SK-N-SH treated with all-trans-retinoic acid at 6 μM for 48 hours (cell line): ENCODE data around the gene DCDC2C.

Experiments
- ATAC-seq: fragments of 200-7000 bp; cut with Tn5 transposase; 3 replicates; pipeline ENCODE4 v1.9.1; 2020; ENCODE audit warnings: mild to moderate bottlenecking, moderate library complexity
- ARNTL ChIP-seq: fragments of 450-650 bp; formaldehyde crosslinking; IDR thresholded peaks from 2 replicates; pipeline ENCODE4 v1.5.0; 2020; ENCODE audit warnings: low read depth, mild to moderate bottlenecking, moderate library complexity, borderline replicate concordance
- BACH2 ChIP-seq: fragments of 250-450 bp; sonication (Bioruptor Pico); IDR thresholded peaks from 2 replicates; pipeline ENCODE4 v1.9.0; 2021; ENCODE audit warnings: mild to moderate bottlenecking, borderline replicate concordance
- ESRRG ChIP-seq: fragments of 250-450 bp; sonication (Bioruptor Pico); IDR thresholded peaks from 2 replicates; pipeline ENCODE4 v1.6.1; 2021; ENCODE audit warnings: mild to moderate bottlenecking
- GLIS3 ChIP-seq: fragments of 250-450 bp; sonication (Bioruptor Pico); IDR thresholded peaks from 2 replicates; pipeline ENCODE4 v1.5.0; 2020; ENCODE audit warnings: mild to moderate bottlenecking, moderate library complexity
- ISL1 ChIP-seq: fragments of 250-450 bp; sonication (Bioruptor Pico); IDR thresholded peaks from 2 replicates; pipeline ENCODE4 v2.1.2; 2022; ENCODE audit warnings: mild to moderate bottlenecking, moderate library complexity
- OSR1 ChIP-seq: fragments of 250-450 bp; sonication (Bioruptor Pico); IDR thresholded peaks from 2 replicates; pipeline ENCODE4 v1.8.0; 2022; ENCODE audit warnings: moderate library complexity, mild to moderate bottlenecking, inconsistent platforms
- PPARA ChIP-seq: fragments of 250-450 bp; sonication (Bioruptor Pico); IDR thresholded peaks from 2 replicates; pipeline ENCODE4 v1.5.0; 2020; ENCODE audit warnings: mild to moderate bottlenecking, borderline replicate concordance
- RARB ChIP-seq: fragments of 250-450 bp; sonication (Bioruptor Pico); IDR thresholded peaks from 2 replicates; pipeline ENCODE4 v1.8.0; 2021; ENCODE audit warnings: mild to moderate bottlenecking, moderate library complexity
- SNAI2 ChIP-seq: fragments of 250-450 bp; sonication (Bioruptor Pico); IDR thresholded peaks from 2 replicates; pipeline ENCODE4 v1.5.0; 2020; ENCODE audit warnings: mild to moderate bottlenecking, moderate library complexity
- TCF4 ChIP-seq: fragments of 250-450 bp; sonication (Bioruptor Pico); IDR thresholded peaks from 2 replicates; pipeline ENCODE4 v1.8.0; 2021; ENCODE audit warnings: mild to moderate bottlenecking, moderate library complexity, borderline replicate concordance
- TOX ChIP-seq: fragments of 250-450 bp; sonication (Bioruptor Pico); IDR thresholded peaks from 2 replicates; pipeline ENCODE4 v1.8.0; 2021; ENCODE audit warnings: mild to moderate bottlenecking, moderate library complexity, borderline replicate concordance
- ZC3H10 ChIP-seq: fragments of 250-450 bp; sonication (Bioruptor Pico); IDR thresholded peaks from 2 replicates; pipeline ENCODE4 v1.5.1; 2021; ENCODE audit warnings: mild to moderate bottlenecking, moderate library complexity
- ZFP3 ChIP-seq: fragments of 250-450 bp; sonication (Bioruptor Pico); IDR thresholded peaks from 2 replicates; pipeline ENCODE4 v1.5.0; 2020; ENCODE audit warnings: mild to moderate bottlenecking, moderate library complexity
- ZFP30 ChIP-seq: fragments of 450-650 bp; formaldehyde crosslinking; IDR thresholded peaks from 2 replicates; pipeline ENCODE4 v1.5.0; 2022; ENCODE audit warnings: mild to moderate bottlenecking, moderate library complexity
- ZNF565 ChIP-seq: fragments of 450-650 bp; formaldehyde crosslinking; conservative IDR thresholded peaks from 2 replicates; pipeline ENCODE4 v1.5.0; 2020; ENCODE audit warnings: low read depth, mild to moderate bottlenecking, moderate library complexity
- ZNF70 ChIP-seq: fragments of 450-650 bp; formaldehyde crosslinking; IDR thresholded peaks from 2 replicates; pipeline ENCODE4 v1.5.0; 2020; ENCODE audit warnings: mild to moderate bottlenecking, moderate library complexity
- ZNF8 ChIP-seq: fragments of 450-650 bp; formaldehyde crosslinking; IDR thresholded peaks from 2 replicates; pipeline ENCODE4 v1.5.0; 2020; ENCODE audit warnings: mild to moderate bottlenecking, moderate library complexity
- TF ChIP-seq, protein P1 (sequence below): fragments of 250-450 bp; sonication (Bioruptor Pico); IDR thresholded peaks from 2 replicates; pipeline ENCODE4 v1.5.1; 2021; ENCODE audit warnings: mild to moderate bottlenecking, moderate library complexity
- TF ChIP-seq, protein P2 (sequence below): fragments of 250-450 bp; sonication (Bioruptor Pico); IDR thresholded peaks from 2 replicates; pipeline ENCODE4 v1.8.0; 2021; ENCODE audit warnings: low read depth, mild to moderate bottlenecking, moderate library complexity, borderline replicate concordance
- TF ChIP-seq, protein P3 (sequence below): fragments of 250-450 bp; sonication (Bioruptor Pico); IDR thresholded peaks from 2 replicates; pipeline ENCODE4 v1.8.0; 2020; ENCODE audit warnings: mild to moderate bottlenecking, moderate library complexity, borderline replicate concordance
- TF ChIP-seq, protein P4 (sequence below): fragments of 250-450 bp; sonication (Bioruptor Pico); IDR thresholded peaks from 2 replicates; pipeline ENCODE4 v1.5.1; 2020; ENCODE audit warnings: low read depth, mild to moderate bottlenecking, moderate library complexity
- TF ChIP-seq, protein P5 (sequence below): fragments of 250-450 bp; sonication (Bioruptor Pico); IDR thresholded peaks from 2 replicates; pipeline ENCODE4 v1.5.0; 2020; ENCODE audit warnings: mild to moderate bottlenecking, moderate library complexity

DCDC2C gene

DNA sequence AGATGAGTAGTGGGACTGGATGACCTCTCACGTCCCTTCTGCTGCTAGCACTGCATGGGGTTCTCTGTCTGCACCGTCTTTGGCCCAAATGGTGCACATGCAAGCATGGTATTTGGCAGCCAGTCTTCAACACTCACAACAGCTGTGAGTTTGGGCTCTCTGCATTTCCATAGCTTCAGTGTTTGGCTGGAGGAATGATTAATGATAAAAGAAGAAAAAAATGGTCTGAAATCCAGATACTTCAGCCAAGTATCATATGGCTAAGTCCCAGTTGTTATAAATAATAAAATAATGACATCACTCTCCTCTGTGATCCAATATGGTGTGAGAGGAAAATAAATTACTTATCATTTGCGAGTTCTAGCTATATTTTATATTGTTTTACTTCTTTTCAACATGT is 173.3 kb downstream of the DCDC2C start:
- TF ChIP-seq, protein P1, sequence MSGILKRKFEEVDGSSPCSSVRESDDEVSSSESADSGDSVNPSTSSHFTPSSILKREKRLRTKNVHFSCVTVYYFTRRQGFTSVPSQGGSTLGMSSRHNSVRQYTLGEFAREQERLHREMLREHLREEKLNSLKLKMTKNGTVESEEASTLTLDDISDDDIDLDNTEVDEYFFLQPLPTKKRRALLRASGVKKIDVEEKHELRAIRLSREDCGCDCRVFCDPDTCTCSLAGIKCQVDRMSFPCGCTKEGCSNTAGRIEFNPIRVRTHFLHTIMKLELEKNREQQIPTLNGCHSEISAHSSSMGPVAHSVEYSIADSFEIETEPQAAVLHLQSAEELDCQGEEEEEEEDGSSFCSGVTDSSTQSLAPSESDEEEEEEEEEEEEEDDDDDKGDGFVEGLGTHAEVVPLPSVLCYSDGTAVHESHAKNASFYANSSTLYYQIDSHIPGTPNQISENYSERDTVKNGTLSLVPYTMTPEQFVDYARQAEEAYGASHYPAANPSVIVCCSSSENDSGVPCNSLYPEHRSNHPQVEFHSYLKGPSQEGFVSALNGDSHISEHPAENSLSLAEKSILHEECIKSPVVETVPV = no peak
- no peak for ATAC-seq

DNA sequence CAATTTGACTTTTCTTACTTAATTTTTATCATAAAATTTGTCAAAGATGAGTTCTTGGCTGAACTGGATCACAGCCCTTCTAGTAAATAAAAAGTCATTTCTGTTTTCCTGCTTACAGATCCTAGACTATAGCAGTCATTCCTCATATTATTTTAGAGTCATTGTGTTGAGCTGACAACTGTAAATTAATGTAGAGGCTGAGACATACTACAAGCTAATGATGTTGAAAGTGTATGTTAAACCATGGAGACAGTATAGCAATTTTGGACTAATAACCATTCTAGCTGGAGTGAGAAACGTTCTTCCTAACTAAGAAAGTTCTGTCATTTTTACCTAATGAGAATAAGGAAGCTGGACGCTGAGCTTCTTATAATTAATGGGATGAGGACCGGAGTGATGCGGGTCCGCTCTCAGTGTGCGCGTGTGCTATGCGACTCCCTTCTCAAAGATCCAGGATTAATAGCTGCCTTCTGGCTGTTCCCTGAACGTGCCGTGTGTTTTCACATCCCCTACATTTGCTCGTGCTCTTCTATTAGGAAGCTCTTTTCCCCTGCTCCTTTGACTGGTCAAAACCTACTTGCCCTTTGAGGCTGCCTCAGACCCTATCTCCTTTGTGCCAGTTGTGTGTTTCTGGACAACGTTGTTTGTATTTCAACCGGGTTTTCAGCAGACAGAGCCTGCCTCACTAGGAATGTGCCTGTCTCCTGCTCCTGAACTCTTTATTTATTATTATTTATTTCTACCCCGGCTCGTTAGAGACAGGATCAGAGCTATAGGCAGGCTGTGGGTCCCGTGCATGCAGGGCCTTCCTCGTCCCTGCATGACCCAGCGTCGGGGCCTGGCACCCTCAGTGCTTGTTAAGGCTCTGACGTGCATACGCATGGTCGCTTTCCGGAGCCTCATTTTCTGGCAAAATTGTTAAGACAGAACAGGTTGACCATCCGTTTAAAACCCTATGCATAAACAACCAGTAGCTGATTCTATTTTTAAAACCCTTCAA is 182.6 kb downstream of the DCDC2C start:
- TF ChIP-seq, protein P1 = no peak
- TF ChIP-seq ESRRG (no peak), BACH2 (CRISPR knock-in tag) (no peak), TOX (CRISPR knock-in tag) (no peak), PPARA (CRISPR knock-in tag) (no peak), ZFP30 (CRISPR knock-in tag) (no peak), GLIS3 (CRISPR knock-in tag) (no peak), RARB (no peak), ZNF70 (CRISPR knock-in tag) (no peak), ISL1 (CRISPR knock-in tag) (no peak), ZNF565 (CRISPR knock-in tag) (no peak), TCF4 (CRISPR knock-in tag) (no peak), ARNTL (no peak)
- TF ChIP-seq, protein P2, sequence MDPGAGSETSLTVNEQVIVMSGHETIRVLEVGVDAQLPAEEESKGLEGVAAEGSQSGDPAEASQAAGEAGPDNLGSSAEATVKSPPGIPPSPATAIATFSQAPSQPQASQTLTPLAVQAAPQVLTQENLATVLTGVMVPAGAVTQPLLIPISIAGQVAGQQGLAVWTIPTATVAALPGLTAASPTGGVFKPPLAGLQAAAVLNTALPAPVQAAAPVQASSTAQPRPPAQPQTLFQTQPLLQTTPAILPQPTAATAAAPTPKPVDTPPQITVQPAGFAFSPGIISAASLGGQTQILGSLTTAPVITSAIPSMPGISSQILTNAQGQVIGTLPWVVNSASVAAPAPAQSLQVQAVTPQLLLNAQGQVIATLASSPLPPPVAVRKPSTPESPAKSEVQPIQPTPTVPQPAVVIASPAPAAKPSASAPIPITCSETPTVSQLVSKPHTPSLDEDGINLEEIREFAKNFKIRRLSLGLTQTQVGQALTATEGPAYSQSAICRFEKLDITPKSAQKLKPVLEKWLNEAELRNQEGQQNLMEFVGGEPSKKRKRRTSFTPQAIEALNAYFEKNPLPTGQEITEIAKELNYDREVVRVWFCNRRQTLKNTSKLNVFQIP = no peak
- TF ChIP-seq, protein P3, sequence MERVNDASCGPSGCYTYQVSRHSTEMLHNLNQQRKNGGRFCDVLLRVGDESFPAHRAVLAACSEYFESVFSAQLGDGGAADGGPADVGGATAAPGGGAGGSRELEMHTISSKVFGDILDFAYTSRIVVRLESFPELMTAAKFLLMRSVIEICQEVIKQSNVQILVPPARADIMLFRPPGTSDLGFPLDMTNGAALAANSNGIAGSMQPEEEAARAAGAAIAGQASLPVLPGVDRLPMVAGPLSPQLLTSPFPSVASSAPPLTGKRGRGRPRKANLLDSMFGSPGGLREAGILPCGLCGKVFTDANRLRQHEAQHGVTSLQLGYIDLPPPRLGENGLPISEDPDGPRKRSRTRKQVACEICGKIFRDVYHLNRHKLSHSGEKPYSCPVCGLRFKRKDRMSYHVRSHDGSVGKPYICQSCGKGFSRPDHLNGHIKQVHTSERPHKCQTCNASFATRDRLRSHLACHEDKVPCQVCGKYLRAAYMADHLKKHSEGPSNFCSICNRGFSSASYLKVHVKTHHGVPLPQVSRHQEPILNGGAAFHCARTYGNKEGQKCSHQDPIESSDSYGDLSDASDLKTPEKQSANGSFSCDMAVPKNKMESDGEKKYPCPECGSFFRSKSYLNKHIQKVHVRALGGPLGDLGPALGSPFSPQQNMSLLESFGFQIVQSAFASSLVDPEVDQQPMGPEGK (CRISPR knock-in tag) = no peak
- TF ChIP-seq, protein P4, sequence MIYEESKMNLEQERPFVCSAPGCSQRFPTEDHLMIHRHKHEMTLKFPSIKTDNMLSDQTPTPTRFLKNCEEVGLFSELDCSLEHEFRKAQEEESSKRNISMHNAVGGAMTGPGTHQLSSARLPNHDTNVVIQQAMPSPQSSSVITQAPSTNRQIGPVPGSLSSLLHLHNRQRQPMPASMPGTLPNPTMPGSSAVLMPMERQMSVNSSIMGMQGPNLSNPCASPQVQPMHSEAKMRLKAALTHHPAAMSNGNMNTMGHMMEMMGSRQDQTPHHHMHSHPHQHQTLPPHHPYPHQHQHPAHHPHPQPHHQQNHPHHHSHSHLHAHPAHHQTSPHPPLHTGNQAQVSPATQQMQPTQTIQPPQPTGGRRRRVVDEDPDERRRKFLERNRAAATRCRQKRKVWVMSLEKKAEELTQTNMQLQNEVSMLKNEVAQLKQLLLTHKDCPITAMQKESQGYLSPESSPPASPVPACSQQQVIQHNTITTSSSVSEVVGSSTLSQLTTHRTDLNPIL (CRISPR knock-in tag) = no peak
- no peak for ATAC-seq

DNA sequence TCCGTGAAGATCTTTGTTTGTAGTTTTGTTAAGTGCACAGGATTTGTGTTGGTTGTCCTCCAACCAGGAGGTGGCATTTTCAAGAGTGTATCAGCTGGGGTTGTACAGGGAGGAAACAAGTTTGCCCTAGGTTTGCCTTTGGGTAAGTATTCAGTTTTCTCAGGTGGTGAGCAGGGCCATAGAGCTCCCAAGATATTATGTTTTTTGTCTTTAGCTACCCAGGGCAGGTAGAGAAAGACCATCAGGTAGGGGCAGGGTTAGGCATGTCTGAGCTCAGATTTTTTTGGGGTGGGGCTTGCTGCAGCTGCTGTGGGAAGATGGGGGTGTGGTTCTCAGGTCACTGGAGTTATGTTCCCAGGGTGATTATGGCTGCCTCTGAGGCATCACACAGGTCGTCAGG is 191.6 kb downstream of the DCDC2C start:
- no peak for TF ChIP-seq ZC3H10 (CRISPR knock-in tag)
- TF ChIP-seq ZNF70 (CRISPR knock-in tag) = no peak
- TF ChIP-seq PPARA (CRISPR knock-in tag) = no peak
- TF ChIP-seq RARB = no peak
- TF ChIP-seq ARNTL = no peak
- TF ChIP-seq, protein P1 = no peak
- no peak for TF ChIP-seq SNAI2 (CRISPR knock-in tag)
- TF ChIP-seq GLIS3 (CRISPR knock-in tag) = no peak
- TF ChIP-seq ZNF8 = no peak
- TF ChIP-seq, protein P5, sequence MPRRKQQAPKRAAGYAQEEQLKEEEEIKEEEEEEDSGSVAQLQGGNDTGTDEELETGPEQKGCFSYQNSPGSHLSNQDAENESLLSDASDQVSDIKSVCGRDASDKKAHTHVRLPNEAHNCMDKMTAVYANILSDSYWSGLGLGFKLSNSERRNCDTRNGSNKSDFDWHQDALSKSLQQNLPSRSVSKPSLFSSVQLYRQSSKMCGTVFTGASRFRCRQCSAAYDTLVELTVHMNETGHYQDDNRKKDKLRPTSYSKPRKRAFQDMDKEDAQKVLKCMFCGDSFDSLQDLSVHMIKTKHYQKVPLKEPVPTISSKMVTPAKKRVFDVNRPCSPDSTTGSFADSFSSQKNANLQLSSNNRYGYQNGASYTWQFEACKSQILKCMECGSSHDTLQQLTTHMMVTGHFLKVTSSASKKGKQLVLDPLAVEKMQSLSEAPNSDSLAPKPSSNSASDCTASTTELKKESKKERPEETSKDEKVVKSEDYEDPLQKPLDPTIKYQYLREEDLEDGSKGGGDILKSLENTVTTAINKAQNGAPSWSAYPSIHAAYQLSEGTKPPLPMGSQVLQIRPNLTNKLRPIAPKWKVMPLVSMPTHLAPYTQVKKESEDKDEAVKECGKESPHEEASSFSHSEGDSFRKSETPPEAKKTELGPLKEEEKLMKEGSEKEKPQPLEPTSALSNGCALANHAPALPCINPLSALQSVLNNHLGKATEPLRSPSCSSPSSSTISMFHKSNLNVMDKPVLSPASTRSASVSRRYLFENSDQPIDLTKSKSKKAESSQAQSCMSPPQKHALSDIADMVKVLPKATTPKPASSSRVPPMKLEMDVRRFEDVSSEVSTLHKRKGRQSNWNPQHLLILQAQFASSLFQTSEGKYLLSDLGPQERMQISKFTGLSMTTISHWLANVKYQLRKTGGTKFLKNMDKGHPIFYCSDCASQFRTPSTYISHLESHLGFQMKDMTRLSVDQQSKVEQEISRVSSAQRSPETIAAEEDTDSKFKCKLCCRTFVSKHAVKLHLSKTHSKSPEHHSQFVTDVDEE = no peak
- TF ChIP-seq ZFP3 (CRISPR knock-in tag) = no peak
- no peak for TF ChIP-seq OSR1 (CRISPR knock-in tag)
- no peak for ATAC-seq
